ENCODE measurements around the gene DMRT3. TPM values are rescaled to one million over a fixed set of nuclear protein-coding genes. Genes with fewer than 3 reads are reported as not detected.
A peak's percentile ranks its signal among the peaks of the same experiment; 100 is the strongest.

Gene DMRT3
- total RNA-seq, 1 donor from 2014 or later = 0.34 TPM

GRCh38 chr9:979983-980382, 3.5 kb downstream of the DMRT3 start:
- DNase-seq (ENCODE audit: low spot score, unreplicated experiment) = no peak
- Mint-ChIP-seq H3K4me3 (ENCODE audit: low read depth) (no peak overlapping the region), H3K36me3 (ENCODE audit: insufficient read depth) (no peaks in the 10 kb centered on the region), H3K27me3 (peaks cover 89% of the 10 kb centered on the region), H3K27ac (no peak overlapping the region), H3K9me3 (ENCODE audit: low read depth) (no peaks in the 10 kb centered on the region), H3K4me1 (ENCODE audit: low read depth) (peaks cover 3% of the 10 kb centered on the region)
- TF ChIP-seq CTCF (IDR thresholded peaks at IDR 0.05; ENCODE audit: unreplicated experiment) = no peak

GRCh38 chr9:980640-981039, 4.2 kb downstream of the DMRT3 start:
- DNase-seq (ENCODE audit: low spot score, unreplicated experiment) = no peak

GRCh38 chr9:981491-981898, 5.0 kb downstream of the DMRT3 start:
- DNase-seq (ENCODE audit: low spot score, unreplicated experiment) = no peak
- H3K4me1 Mint-ChIP-seq (ENCODE audit: low read depth) = no peaks in the 10 kb centered on the region
- TF ChIP-seq CTCF (IDR thresholded peaks at IDR 0.05; ENCODE audit: unreplicated experiment) = peak; percentile 45
- no peak overlapping the region for H3K4me3 Mint-ChIP-seq (ENCODE audit: low read depth)
- H3K27ac Mint-ChIP-seq = no peak overlapping the region
- no peaks in the 10 kb centered on the region for H3K36me3 Mint-ChIP-seq (ENCODE audit: insufficient read depth)
- no peaks in the 10 kb centered on the region for H3K9me3 Mint-ChIP-seq (ENCODE audit: low read depth)
- peaks cover 89% of the 10 kb centered on the region for H3K27me3 Mint-ChIP-seq

More at GRCh38 chr9:980640-981039, 4.2 kb downstream of the DMRT3 start:
- Mint-ChIP-seq H3K27ac (no peak overlapping the region), H3K9me3 (ENCODE audit: low read depth) (no peaks in the 10 kb centered on the region), H3K27me3 (peaks cover 87% of the 10 kb centered on the region), H3K36me3 (ENCODE audit: insufficient read depth) (no peaks in the 10 kb centered on the region), H3K4me3 (ENCODE audit: low read depth) (no peak overlapping the region), H3K4me1 (ENCODE audit: low read depth) (peaks cover 2% of the 10 kb centered on the region)
- no peak for TF ChIP-seq CTCF (IDR thresholded peaks at IDR 0.05; ENCODE audit: unreplicated experiment)

GRCh38 chr9:982394-983230, 6.2 kb downstream of the DMRT3 start:
- Mint-ChIP-seq H3K36me3 (ENCODE audit: insufficient read depth) (no peaks in the 10 kb centered on the region), H3K27ac (no peak overlapping the region), H3K4me1 (ENCODE audit: low read depth) (no peaks in the 10 kb centered on the region), H3K27me3 (peaks cover 96% of the 10 kb centered on the region), H3K9me3 (ENCODE audit: low read depth) (no peaks in the 10 kb centered on the region), H3K4me3 (ENCODE audit: low read depth) (no peak overlapping the region)
- no peak for TF ChIP-seq CTCF (IDR thresholded peaks at IDR 0.05; ENCODE audit: unreplicated experiment)
- no peak for DNase-seq (ENCODE audit: low spot score, unreplicated experiment)

GRCh38 chr9:994005-994404, 17.6 kb downstream of the DMRT3 start:
- no peak overlapping the region for H3K4me3 Mint-ChIP-seq (ENCODE audit: low read depth)
- DNase-seq (ENCODE audit: low spot score, unreplicated experiment) = no peak
- peaks cover 52% of the 10 kb centered on the region for H3K27me3 Mint-ChIP-seq
- no peaks in the 10 kb centered on the region for H3K9me3 Mint-ChIP-seq (ENCODE audit: low read depth)
- no peaks in the 10 kb centered on the region for H3K36me3 Mint-ChIP-seq (ENCODE audit: insufficient read depth)
- no peaks in the 10 kb centered on the region for H3K4me1 Mint-ChIP-seq (ENCODE audit: low read depth)
- no peak for TF ChIP-seq CTCF (IDR thresholded peaks at IDR 0.05; ENCODE audit: unreplicated experiment)
- H3K27ac Mint-ChIP-seq = no peak overlapping the region

All from progenitor cell of endocrine pancreas (in vitro differentiated cells).